Adrenal gland (tissue), 5 donors: ENCODE measurements around the gene SPCS2.

Source experiments
- POLR2A ChIP-seq, 2 donors: fragments of 450-650 bp; IDR thresholded peaks; one replicate each; pipeline ENCODE4 v1.6.1; 2017; ENCODE audit warnings: antibody characterized with exemption in 2 of 2, mild to moderate bottlenecking in 2 of 2, moderate library complexity in 1 of 2
- TF ChIP-seq, protein P1 (sequence below), 6 experiments: fragments of 450-650 bp in 4 of 6; fragments of 200-600 bp in 2 of 6; sonication (generic) in 1 of 6; IDR thresholded peaks; 1 replicate in 5 of 6; 2 replicates in 1 of 6; pipeline versions ENCODE4 v1.5.1 to v1.8.0; 2016 to 2021; ENCODE audit warnings: antibody characterized with exemption in 6 of 6, mild to moderate bottlenecking in 2 of 6, moderate library complexity in 1 of 6
- donor health status: DM: no; HTN: no; CAD: no.

DNA sequence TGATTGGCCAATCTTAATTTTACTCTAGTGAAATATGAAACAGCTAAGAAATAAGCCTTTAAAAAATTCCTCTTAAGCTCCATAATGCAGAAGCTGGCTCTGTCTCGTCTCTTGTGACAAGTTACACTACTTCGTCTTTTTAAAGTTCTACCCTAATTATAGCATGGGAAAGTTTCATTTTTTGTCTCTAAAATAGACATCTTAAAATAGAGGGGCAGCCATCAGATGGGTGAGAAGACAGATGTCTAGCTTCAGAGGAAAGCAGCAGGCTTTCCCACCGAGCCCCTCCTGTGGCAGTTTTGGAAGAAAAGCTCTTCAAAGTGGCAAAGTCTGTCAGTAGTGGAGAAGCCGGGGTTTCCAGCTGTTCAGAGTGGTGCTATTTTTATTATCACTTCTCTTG lies 39.7 kb upstream of the SPCS2 start:
- TF ChIP-seq, protein P1, sequence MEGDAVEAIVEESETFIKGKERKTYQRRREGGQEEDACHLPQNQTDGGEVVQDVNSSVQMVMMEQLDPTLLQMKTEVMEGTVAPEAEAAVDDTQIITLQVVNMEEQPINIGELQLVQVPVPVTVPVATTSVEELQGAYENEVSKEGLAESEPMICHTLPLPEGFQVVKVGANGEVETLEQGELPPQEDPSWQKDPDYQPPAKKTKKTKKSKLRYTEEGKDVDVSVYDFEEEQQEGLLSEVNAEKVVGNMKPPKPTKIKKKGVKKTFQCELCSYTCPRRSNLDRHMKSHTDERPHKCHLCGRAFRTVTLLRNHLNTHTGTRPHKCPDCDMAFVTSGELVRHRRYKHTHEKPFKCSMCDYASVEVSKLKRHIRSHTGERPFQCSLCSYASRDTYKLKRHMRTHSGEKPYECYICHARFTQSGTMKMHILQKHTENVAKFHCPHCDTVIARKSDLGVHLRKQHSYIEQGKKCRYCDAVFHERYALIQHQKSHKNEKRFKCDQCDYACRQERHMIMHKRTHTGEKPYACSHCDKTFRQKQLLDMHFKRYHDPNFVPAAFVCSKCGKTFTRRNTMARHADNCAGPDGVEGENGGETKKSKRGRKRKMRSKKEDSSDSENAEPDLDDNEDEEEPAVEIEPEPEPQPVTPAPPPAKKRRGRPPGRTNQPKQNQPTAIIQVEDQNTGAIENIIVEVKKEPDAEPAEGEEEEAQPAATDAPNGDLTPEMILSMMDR (IDR thresholded peaks at IDR 0.05) = no peak
- no peak for TF ChIP-seq POLR2A (IDR thresholded peaks at IDR 0.05)
